Measurements from ENCODE around the gene RAP1B. TPM values are rescaled to one million over a fixed set of nuclear protein-coding genes. Genes with fewer than 3 reads are reported as not detected.
A peak's percentile ranks its signal among the peaks of the same experiment; 100 is the strongest.

Gene RAP1B
- total and polyA plus RNA-seq, 2 experiments from 2014 or later, result 275 to 353 TPM

- H3K9me2 ChIP-seq (ENCODE audit: insufficient read depth), result no peaks in the 10 kb centered on the region
- WGBS, 2 experiments (ENCODE audit: low coverage in 1 of 2, low lambda C conversion rate in 2 of 2, missing lambda C conversion rate in 2 of 2), result 90 to 91% methylated on average over 18 of the region's 18 CpGs
- H3K9ac ChIP-seq, result no peak overlapping the region
- H3F3A ChIP-seq (ENCODE audit: insufficient read depth), result peaks cover 57% of the 10 kb centered on the region
- H3K4me1 ChIP-seq (ENCODE audit: insufficient read depth), result peaks cover 52% of the 10 kb centered on the region
- H3K27me3 ChIP-seq (replicated peaks; ENCODE audit: insufficient read depth), result no peaks in the 10 kb centered on the region
- H3K36me3 ChIP-seq (ENCODE audit: low read depth), result no peaks in the 10 kb centered on the region
- H3K27ac ChIP-seq, result peak overlapping the region; percentile 90; the same call in 1 of the 2 replicates
- TF ChIP-seq EZH2 (IDR thresholded peaks at IDR 0.05; ENCODE audit: insufficient read depth, poor library complexity, severe bottlenecking) (no peak), EZH2phosphoT487 (IDR thresholded peaks at IDR 0.05; ENCODE audit: insufficient read depth, low read depth) (no peak)
- H3K4me3 ChIP-seq, result peak overlapping the region; percentile 95
- in situ Hi-C loops (cut with MboI), result no loop called here
- H2AFZ ChIP-seq, result no peak overlapping the region
- no peak for DNase-seq
- H4K20me1 ChIP-seq (ENCODE audit: insufficient read depth), result peaks cover 8% of the 10 kb centered on the region; the same call in 1 of the 2 replicates
- H3K9me3 ChIP-seq (ENCODE audit: low read depth), result no peaks in the 10 kb centered on the region
- peak overlapping the region; percentile 98 for H3K4me2 ChIP-seq (ENCODE audit: unreplicated experiment)
- H3K79me2 ChIP-seq (ENCODE audit: insufficient read depth), result peaks cover 71% of the 10 kb centered on the region
Measured at GRCh38 chr12:68613209-68613904, 2.7 kb downstream of the RAP1B start.

GRCh38 chr12:68614105-68614679, 3.5 kb downstream of the RAP1B start:
- Histone ChIP-seq H4K20me1 (ENCODE audit: insufficient read depth) (peaks cover 16% of the 10 kb centered on the region; the same call in 1 of the 2 replicates), H3K4me2 (ENCODE audit: unreplicated experiment) (peak overlapping the region; percentile 60), H3K36me3 (ENCODE audit: low read depth) (no peaks in the 10 kb centered on the region), H3K4me1 (ENCODE audit: insufficient read depth) (peaks cover 60% of the 10 kb centered on the region), H3K9me2 (ENCODE audit: insufficient read depth) (no peaks in the 10 kb centered on the region), H3F3A (ENCODE audit: insufficient read depth) (peaks cover 64% of the 10 kb centered on the region), H3K9me3 (ENCODE audit: low read depth) (no peaks in the 10 kb centered on the region), H2AFZ (no peak overlapping the region), H3K9ac (peak overlapping the region; percentile 25; the same call in 1 of the 2 replicates), H3K4me3 (peak overlapping the region; percentile 95), H3K27me3 (replicated peaks; ENCODE audit: insufficient read depth) (no peaks in the 10 kb centered on the region), H3K27ac (peak overlapping the region; percentile 16), H3K79me2 (ENCODE audit: insufficient read depth) (peaks cover 80% of the 10 kb centered on the region)
- TF ChIP-seq EZH2 (IDR thresholded peaks at IDR 0.05; ENCODE audit: insufficient read depth, poor library complexity, severe bottlenecking) (no peak), EZH2phosphoT487 (IDR thresholded peaks at IDR 0.05; ENCODE audit: insufficient read depth, low read depth) (no peak)
- WGBS, 2 experiments (ENCODE audit: low coverage in 1 of 2, low lambda C conversion rate in 2 of 2, missing lambda C conversion rate in 2 of 2), result 41% methylated on average over 5 of the region's 5 CpGs
- in situ Hi-C loops (cut with MboI), result no loop called here
- DNase-seq, result no peak

- Histone ChIP-seq H3K9me2 (ENCODE audit: insufficient read depth) (no peaks in the 10 kb centered on the region), H3K9ac (peak overlapping the region; percentile 25; the same call in 1 of the 2 replicates), H3K4me1 (ENCODE audit: insufficient read depth) (peaks cover 61% of the 10 kb centered on the region), H3K27ac (peak overlapping the region; percentile 16), H3K4me3 (peak overlapping the region; percentile 95), H2AFZ (no peak overlapping the region), H4K20me1 (ENCODE audit: insufficient read depth) (peaks cover 22% of the 10 kb centered on the region; the same call in 1 of the 2 replicates), H3K9me3 (ENCODE audit: low read depth) (no peaks in the 10 kb centered on the region), H3K27me3 (replicated peaks; ENCODE audit: insufficient read depth) (no peaks in the 10 kb centered on the region), H3K79me2 (ENCODE audit: insufficient read depth) (peaks cover 85% of the 10 kb centered on the region), H3F3A (ENCODE audit: insufficient read depth) (peaks cover 64% of the 10 kb centered on the region), H3K36me3 (ENCODE audit: low read depth) (no peaks in the 10 kb centered on the region), H3K4me2 (ENCODE audit: unreplicated experiment) (peak overlapping the region; percentile 60)
- 37% methylated on average over 2 of the region's 2 CpGs for WGBS, 2 experiments (ENCODE audit: low coverage in 1 of 2, low lambda C conversion rate in 2 of 2, missing lambda C conversion rate in 2 of 2)
- TF ChIP-seq EZH2 (IDR thresholded peaks at IDR 0.05; ENCODE audit: insufficient read depth, poor library complexity, severe bottlenecking) (no peak), EZH2phosphoT487 (IDR thresholded peaks at IDR 0.05; ENCODE audit: insufficient read depth, low read depth) (no peak)
- DNase-seq, result no peak
- in situ Hi-C loops (cut with MboI), result no loop called here
Measured at GRCh38 chr12:68614769-68615168, 4.1 kb downstream of the RAP1B start.

- peak; percentile 81 for DNase-seq
- H4K20me1 ChIP-seq (ENCODE audit: insufficient read depth), result peaks cover 40% of the 10 kb centered on the region
Measured at GRCh38 chr12:68617160-68617926, 6.6 kb downstream of the RAP1B start.

More at GRCh38 chr12:68617160-68617926, 6.6 kb downstream of the RAP1B start:
- peaks cover 76% of the 10 kb centered on the region for H3F3A ChIP-seq (ENCODE audit: insufficient read depth)
- peak overlapping the region; percentile 29 for H3K4me3 ChIP-seq
- H3K9me3 ChIP-seq (ENCODE audit: low read depth), result no peaks in the 10 kb centered on the region
- H3K36me3 ChIP-seq (ENCODE audit: low read depth), result no peaks in the 10 kb centered on the region
- peak overlapping the region; percentile 73 for H3K27ac ChIP-seq
- H2AFZ ChIP-seq, result no peak overlapping the region
- peaks cover 100% of the 10 kb centered on the region for H3K79me2 ChIP-seq (ENCODE audit: insufficient read depth)
- H3K9me2 ChIP-seq (ENCODE audit: insufficient read depth), result no peaks in the 10 kb centered on the region
- TF ChIP-seq EZH2 (IDR thresholded peaks at IDR 0.05; ENCODE audit: insufficient read depth, poor library complexity, severe bottlenecking), result no peak
- TF ChIP-seq EZH2phosphoT487 (IDR thresholded peaks at IDR 0.05; ENCODE audit: insufficient read depth, low read depth), result no peak
- H3K4me1 ChIP-seq (ENCODE audit: insufficient read depth), result peaks cover 83% of the 10 kb centered on the region
- in situ Hi-C loops (cut with MboI), result no loop called here
- H3K4me2 ChIP-seq (ENCODE audit: unreplicated experiment), result peak overlapping the region; percentile 48
- 59 to 60% methylated on average over 4 of the region's 4 CpGs for WGBS, 2 experiments (ENCODE audit: low coverage in 1 of 2, low lambda C conversion rate in 2 of 2, missing lambda C conversion rate in 2 of 2)
- peak overlapping the region; percentile 52 for H3K9ac ChIP-seq
- no peaks in the 10 kb centered on the region for H3K27me3 ChIP-seq (replicated peaks; ENCODE audit: insufficient read depth)
